IPS-20b (cell line): Measurements from ENCODE around the gene NDUFA11.
"Not testable (repeated sequence)": the region's sequence is repeated elsewhere in the genome, so short reads cannot be mapped to it uniquely, and the experiment has no call there.

ENCODE experiments used
- H3K27ac ChIP-seq: one replicate; pipeline ENCODE4 v1.5.1; 2013; ENCODE audit warnings: low read length
- H3K27me3 ChIP-seq: 2 replicates; pipeline ENCODE4 v1.6.1; 2013; ENCODE audit warnings: mild to moderate bottlenecking, low read length, inconsistent platforms; ENCODE audit not compliant: insufficient read depth
- H3K36me3 ChIP-seq: 2 replicates; pipeline ENCODE4 v1.6.1; 2013; ENCODE audit warnings: low read depth, mild to moderate bottlenecking, inconsistent platforms, low read length, moderate library complexity; ENCODE audit not compliant: insufficient read depth
- H3K4me1 ChIP-seq: 2 replicates; pipeline ENCODE4 v1.6.1; 2013; ENCODE audit warnings: mild to moderate bottlenecking, control low read depth, inconsistent platforms, low read length, moderate library complexity; ENCODE audit not compliant: insufficient read depth
- H3K4me3 ChIP-seq: 2 replicates; pipeline ENCODE4 v1.5.1; 2013; ENCODE audit warnings: mild to moderate bottlenecking, low read length, inconsistent platforms
- H3K9ac ChIP-seq: 2 replicates; pipeline ENCODE4 v1.6.1; 2013; ENCODE audit warnings: low read depth, mild to moderate bottlenecking, inconsistent platforms, low read length, moderate library complexity
- H3K9me3 ChIP-seq: 2 replicates; pipeline ENCODE4 v1.6.1; 2013; ENCODE audit warnings: mild to moderate bottlenecking, low read depth, low read length, inconsistent platforms; ENCODE audit not compliant: insufficient read depth

Gene NDUFA11

DNA sequence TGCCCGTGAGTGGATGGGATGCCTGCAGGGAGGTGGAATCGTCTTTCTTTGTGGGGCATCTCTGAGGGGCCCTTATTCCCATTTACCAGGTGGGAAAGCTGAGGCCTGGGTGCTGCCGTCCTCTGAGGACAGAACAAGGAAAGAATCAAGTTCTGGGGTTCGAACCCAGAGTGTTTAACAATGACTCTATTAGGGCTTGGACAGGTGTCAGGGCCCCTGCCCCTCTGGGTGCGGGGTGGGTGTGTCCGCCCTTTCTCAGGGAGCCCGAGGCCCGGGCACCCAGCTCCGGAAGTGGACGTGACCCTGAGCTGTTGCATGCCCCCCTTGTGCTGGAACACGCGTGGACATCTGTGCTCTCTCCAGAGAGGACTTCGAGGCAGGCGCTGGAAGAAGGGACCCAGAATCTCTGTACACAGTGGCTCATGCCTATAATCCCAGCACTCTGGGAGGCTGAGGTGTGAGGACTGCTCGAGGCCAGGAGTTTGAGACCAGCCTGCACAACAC lies 10.8 kb downstream of the NDUFA11 start:
- H3K9ac ChIP-seq: no peak overlapping the region
- H3K27me3 ChIP-seq: peaks cover 6% of the 10 kb centered on the region; the same call in 1 of the 2 replicates

DNA sequence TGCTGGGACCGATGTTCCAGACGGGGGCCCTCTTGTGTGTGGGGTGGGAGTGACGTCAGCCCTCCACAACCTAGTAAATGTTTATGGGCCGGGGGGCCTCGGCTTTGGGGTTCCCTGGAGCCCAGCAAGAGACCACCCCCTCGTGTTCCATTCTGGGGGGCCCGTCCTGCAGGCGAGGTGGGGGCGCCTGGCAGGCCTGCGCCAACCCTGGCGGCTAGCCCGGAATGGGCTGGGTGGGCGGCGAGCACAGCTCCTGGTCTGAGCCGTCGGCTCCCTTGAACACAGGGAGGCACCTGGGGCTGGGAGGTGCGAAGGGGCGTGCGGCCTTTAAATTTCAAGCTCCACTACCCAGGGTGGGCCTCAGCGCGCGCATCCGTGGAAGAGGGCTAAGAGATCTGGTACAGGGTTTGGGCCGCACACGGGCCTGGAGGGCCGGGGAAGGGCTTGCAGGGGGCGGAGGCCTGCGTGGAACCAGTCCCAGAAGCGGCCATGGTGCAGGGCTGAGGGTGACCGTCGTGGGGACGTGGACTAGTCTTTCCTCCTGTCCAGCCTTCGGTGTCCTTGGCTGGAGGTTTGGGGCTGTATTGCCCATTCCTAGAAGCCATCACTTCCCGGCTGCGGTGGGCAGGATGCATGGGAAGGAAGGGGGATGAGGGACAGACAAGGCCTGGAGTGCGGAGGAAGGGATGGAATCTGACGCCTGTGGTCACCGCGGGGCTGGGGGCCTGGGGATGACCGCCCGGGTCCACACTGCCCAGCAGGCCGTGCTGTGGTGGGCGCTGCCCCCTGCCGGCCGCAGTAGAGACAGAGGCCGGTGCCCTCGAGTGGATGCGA lies 11.4 kb downstream of the NDUFA11 start:
- Histone ChIP-seq H3K4me3 (no peak overlapping the region), H3K9ac (no peak overlapping the region), H3K27ac (no peak overlapping the region), H3K27me3 (peaks cover 6% of the 10 kb centered on the region; the same call in 1 of the 2 replicates), H3K4me1 (no peaks in the 10 kb centered on the region; the same call in 1 of the 2 replicates), H3K9me3 (no peaks in the 10 kb centered on the region), H3K36me3 (peaks cover 16% of the 10 kb centered on the region; the same call in 1 of the 2 replicates)

More for the DNA sequence above, 10.8 kb downstream of the NDUFA11 start:
- Histone ChIP-seq H3K36me3 (peaks cover 16% of the 10 kb centered on the region; the same call in 1 of the 2 replicates), H3K27ac (no peak overlapping the region), H3K9me3 (no peaks in the 10 kb centered on the region), H3K4me3 (no peak overlapping the region), H3K4me1 (no peaks in the 10 kb centered on the region; the same call in 1 of the 2 replicates)

- Histone ChIP-seq H3K9ac (no peak overlapping the region), H3K4me1 (no peaks in the 10 kb centered on the region; the same call in 1 of the 2 replicates), H3K27me3 (peaks cover 6% of the 10 kb centered on the region; the same call in 1 of the 2 replicates), H3K9me3 (no peaks in the 10 kb centered on the region), H3K4me3 (no peak overlapping the region), H3K36me3 (peaks cover 16% of the 10 kb centered on the region; the same call in 1 of the 2 replicates), H3K27ac (no peak overlapping the region)
Observed at GRCh38 chr19:5891572-5891937, 12.0 kb downstream of the NDUFA11 start.

DNA sequence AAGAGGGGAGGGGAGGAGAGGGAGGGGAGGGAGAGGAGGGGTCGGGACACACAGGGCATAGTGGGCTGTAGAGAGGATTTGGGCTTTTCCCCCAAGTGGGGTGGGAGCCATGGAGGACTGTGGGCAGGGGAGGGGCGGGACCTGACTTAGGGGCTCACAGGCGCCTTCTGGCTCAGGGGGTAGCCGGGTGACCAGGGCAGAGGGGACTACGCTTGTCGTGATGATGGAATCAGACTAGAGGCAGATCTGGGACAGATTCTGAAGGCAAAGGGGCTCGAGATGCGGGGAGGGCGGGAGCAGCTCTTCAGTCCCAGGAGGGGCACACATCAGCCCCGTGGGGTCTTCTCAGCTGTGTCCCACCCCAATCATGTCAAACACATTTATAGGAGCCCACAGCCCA lies 13.5 kb downstream of the NDUFA11 start:
- H3K36me3 ChIP-seq: peaks cover 6% of the 10 kb centered on the region; the same call in 1 of the 2 replicates
- H3K9me3 ChIP-seq: no peaks in the 10 kb centered on the region
- H3K27ac ChIP-seq: no peak overlapping the region
- no peak overlapping the region for H3K9ac ChIP-seq
- no peaks in the 10 kb centered on the region; the same call in 1 of the 2 replicates for H3K4me1 ChIP-seq
- peaks cover 6% of the 10 kb centered on the region; the same call in 1 of the 2 replicates for H3K27me3 ChIP-seq
- H3K4me3 ChIP-seq: no peak overlapping the region

DNA sequence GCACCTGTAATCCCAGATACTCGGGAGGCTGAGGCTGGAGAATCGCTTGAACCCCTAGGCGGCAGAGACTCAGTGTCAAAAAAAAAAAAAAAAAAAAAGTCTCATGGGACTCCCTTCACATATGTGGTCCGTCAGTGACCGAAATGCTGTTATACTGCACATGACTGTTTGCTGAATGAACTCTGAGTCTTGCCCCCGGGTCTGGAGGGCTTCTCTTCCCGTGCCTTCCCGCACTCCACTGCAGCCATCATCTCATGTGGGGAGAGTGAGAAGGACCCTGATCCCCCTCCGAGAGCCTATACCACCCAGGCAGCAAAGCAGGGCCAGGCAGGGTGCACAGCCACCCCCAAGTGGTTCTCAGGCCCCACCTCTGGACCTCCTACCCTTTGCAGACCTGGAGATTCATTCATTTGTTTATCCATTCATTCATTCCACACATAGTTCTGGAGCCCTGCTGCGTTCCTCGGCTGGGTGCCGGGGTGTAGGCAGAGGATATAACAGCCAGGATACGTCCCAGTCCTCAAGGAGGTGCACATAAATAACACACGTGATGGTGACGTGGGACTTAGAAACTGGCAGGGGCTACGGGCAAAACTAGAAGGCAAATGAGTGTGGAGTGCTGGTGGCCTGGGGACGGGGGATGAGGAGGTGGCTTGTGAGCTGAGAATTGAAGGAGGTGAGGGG lies 14.2 kb downstream of the NDUFA11 start:
- no peaks in the 10 kb centered on the region for H3K9me3 ChIP-seq
- no peak overlapping the region for H3K4me3 ChIP-seq
- H3K36me3 ChIP-seq: no peaks in the 10 kb centered on the region
- no peaks in the 10 kb centered on the region; the same call in 1 of the 2 replicates for H3K4me1 ChIP-seq
- no peak overlapping the region for H3K27ac ChIP-seq
- H3K27me3 ChIP-seq: peaks cover 6% of the 10 kb centered on the region; the same call in 1 of the 2 replicates
- no peak overlapping the region for H3K9ac ChIP-seq

GRCh38 chr19:5884065-5884811 lies 19.4 kb downstream of the NDUFA11 start:
- not testable (repeated sequence) for H3K4me3 ChIP-seq, H3K9ac ChIP-seq, H3K27ac ChIP-seq, H3K27me3 ChIP-seq, H3K36me3 ChIP-seq, H3K9me3 ChIP-seq, H3K4me1 ChIP-seq

DNA sequence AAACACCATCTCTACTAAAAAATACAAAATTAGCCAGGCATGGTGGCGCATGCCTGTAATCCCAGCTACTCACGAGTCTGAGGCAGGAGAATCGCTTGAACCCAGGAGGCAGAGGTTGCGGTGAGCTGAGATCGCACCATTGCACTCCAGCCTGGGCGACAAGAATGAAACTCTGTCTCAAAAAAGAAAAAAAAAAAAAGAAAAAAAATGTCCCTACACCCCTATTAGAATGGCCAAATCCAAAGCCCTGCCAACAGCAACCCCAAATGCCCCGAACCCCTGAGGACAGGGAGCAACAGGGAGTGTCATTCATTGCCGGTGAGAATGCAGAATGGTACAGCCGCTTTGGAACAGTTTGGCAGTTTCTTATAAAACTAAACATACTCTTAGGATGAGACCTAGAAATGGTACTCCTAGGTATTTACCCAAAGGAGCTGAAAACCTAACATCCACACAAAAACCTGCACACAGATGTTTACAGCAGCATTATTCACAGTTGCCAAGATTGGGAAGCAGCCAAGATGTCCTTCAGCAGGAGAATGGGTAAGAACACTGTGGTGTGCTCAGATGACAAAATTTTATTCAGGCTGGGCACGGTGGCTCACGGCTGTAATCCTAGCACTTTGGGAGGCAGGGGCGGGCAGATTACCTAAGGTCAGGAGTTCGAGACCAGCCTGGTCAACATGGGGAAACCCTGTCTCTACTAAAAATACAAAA lies 20.3 kb downstream of the NDUFA11 start:
- H3K9ac ChIP-seq, H3K9me3 ChIP-seq, H3K4me1 ChIP-seq, H3K4me3 ChIP-seq, H3K27ac ChIP-seq, H3K27me3 ChIP-seq, H3K36me3 ChIP-seq: not testable (repeated sequence)

- Histone ChIP-seq H3K36me3 (no peaks in the 10 kb centered on the region), H3K4me1 (peaks cover 6% of the 10 kb centered on the region; the same call in 1 of the 2 replicates), H3K9ac (no peak overlapping the region), H3K27me3 (no peaks in the 10 kb centered on the region), H3K9me3 (no peaks in the 10 kb centered on the region), H3K27ac (no peak overlapping the region), H3K4me3 (no peak overlapping the region)
Observed at GRCh38 chr19:5882421-5882968, 21.1 kb downstream of the NDUFA11 start.

DNA sequence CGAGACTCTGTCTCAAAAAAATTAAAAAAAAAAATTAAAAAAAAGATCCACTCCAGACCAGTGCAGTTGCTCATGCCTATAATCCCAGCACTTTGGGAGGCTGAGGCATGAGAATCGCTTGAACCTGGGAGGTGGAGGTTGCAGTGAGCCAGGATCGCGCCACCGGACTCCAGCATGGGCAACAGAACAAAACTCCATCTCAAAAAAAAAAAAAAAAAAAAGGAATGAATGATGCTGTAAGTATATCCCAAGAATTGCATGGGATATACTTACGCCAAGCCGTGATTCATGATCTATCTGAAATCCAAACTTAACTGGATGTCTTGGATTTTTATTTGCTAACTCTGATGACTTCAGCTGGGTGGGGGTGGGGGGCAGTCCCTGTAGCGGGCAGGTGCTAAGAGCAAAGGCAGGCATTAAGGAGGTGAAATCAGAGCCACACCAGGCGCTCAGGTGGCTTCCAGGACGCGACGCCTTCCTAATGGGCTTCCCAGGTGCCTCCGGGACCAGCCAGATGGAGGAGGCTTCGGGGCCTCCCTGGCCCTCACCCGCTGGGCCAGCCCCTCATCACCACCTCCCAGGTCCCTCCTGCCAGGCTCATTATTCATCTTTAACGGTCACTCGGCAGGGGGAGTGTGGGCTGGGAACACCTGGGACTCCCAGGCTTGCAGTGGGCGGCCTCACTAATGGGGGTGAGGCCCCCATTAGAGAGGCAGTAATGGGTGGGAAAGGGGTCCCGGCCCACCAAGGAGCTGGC lies 21.9 kb downstream of the NDUFA11 start:
- Histone ChIP-seq H3K9me3 (no peaks in the 10 kb centered on the region), H3K36me3 (no peaks in the 10 kb centered on the region), H3K27me3 (no peaks in the 10 kb centered on the region), H3K4me1 (peaks cover 6% of the 10 kb centered on the region; the same call in 1 of the 2 replicates), H3K9ac (no peak overlapping the region), H3K27ac (no peak overlapping the region), H3K4me3 (no peak overlapping the region)

DNA sequence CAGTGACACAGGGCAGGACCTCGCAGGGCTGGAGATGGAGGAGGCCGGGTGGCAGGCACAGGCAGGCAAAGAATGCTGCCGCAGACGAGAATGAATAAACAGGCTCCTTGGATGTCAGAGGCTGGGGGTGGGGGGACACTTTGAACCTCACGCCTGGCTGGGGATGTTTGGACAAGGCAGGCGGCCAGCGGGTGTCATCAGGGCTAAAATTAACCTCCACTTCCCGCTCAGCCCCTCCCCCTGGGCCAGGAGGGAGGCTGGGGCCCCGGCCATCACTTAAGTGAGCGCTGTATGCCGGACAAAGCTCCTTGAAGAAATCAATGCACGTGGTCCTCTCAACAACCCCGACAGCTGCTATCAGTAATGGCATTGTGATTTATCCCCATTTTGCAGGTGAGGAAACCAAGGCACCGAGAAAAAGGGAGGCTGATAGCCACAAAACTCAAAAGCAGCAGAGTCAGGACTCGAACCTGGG lies 22.9 kb downstream of the NDUFA11 start:
- Histone ChIP-seq H3K4me1 (peaks cover 6% of the 10 kb centered on the region; the same call in 1 of the 2 replicates), H3K27me3 (no peaks in the 10 kb centered on the region), H3K9me3 (no peaks in the 10 kb centered on the region), H3K36me3 (no peaks in the 10 kb centered on the region), H3K9ac (no peak overlapping the region), H3K4me3 (no peak overlapping the region), H3K27ac (no peak overlapping the region)
